GM19240 (cell line): Measurements from ENCODE around the gene P2RX3.
"Not testable (repeated sequence)": the region's sequence is repeated elsewhere in the genome, so short reads cannot be mapped to it uniquely, and the experiment has no call there.

Experiments used
- DNase-seq: peaks from one replicate; pipeline ENCODE4 v3.0.0; 2011; ENCODE audit warnings: low spot score; ENCODE audit not compliant: insufficient read length

Gene P2RX3

GRCh38 chr11:57338142-57338541 is at the start of gene P2RX3:
P2RX3 (plus strand) TSS chr11:57338352; CDS start chr11:57338551, 199 bp downstream.
- no peak for DNase-seq

GRCh38 chr11:57288771-57289579 is 49.2 kb upstream of the P2RX3 start:
- no peak for DNase-seq

GRCh38 chr11:57290288-57290687 is 47.9 kb upstream of the P2RX3 start:
- DNase-seq, result no peak

- no peak for DNase-seq
Observed at GRCh38 chr11:57294225-57295131, 43.7 kb upstream of the P2RX3 start.

GRCh38 chr11:57296205-57296604 is 41.9 kb upstream of the P2RX3 start:
- DNase-seq, result not testable (repeated sequence)

- no peak for DNase-seq
Observed at GRCh38 chr11:57297221-57297620, 40.9 kb upstream of the P2RX3 start.

GRCh38 chr11:57299150-57299737 is 38.9 kb upstream of the P2RX3 start:
- DNase-seq, result no peak

GRCh38 chr11:57300785-57301184 is 37.4 kb upstream of the P2RX3 start:
- DNase-seq, result no peak

- DNase-seq, result no peak
Observed at GRCh38 chr11:57301711-57302423, 36.3 kb upstream of the P2RX3 start.

GRCh38 chr11:57302489-57302888 is 35.7 kb upstream of the P2RX3 start:
- DNase-seq, result no peak

GRCh38 chr11:57303280-57303989 is 34.7 kb upstream of the P2RX3 start:
- no peak for DNase-seq

- no peak for DNase-seq
Observed at GRCh38 chr11:57303990-57304579, 34.1 kb upstream of the P2RX3 start.

- DNase-seq, result no peak
Observed at GRCh38 chr11:57305523-57305922, 32.6 kb upstream of the P2RX3 start.

GRCh38 chr11:57306161-57306876 is 31.8 kb upstream of the P2RX3 start:
- no peak for DNase-seq

GRCh38 chr11:57306940-57307565 is 31.1 kb upstream of the P2RX3 start:
- no peak for DNase-seq

GRCh38 chr11:57307666-57308270 is 30.4 kb upstream of the P2RX3 start:
- DNase-seq, result no peak

- no peak for DNase-seq
Observed at GRCh38 chr11:57308426-57309060, 29.6 kb upstream of the P2RX3 start.
